MM.1S (cell line): ENCODE data around the gene GRAMD1B.

Experiments
- CTCF ChIP-seq: fragments of 300-600 bp; sonication (generic); IDR thresholded peaks from 2 replicates; pipeline ENCODE4 v1.5.1; 2016; ENCODE audit warnings: antibody characterized with exemption, low read length, mixed read lengths
- EZH2 ChIP-seq: fragments of 300-600 bp; sonication (generic); optimal IDR thresholded peaks from 2 replicates; pipeline ENCODE3; 2017; ENCODE audit warnings: low read depth, mild to moderate bottlenecking, antibody characterized with exemption, low read length, mixed read lengths

GRCh38 chr11:123537726-123538125, 107.7 kb downstream of the GRAMD1B start:
- TF ChIP-seq EZH2 = no peak
- no peak for TF ChIP-seq CTCF
